Neuronal stem cell (in vitro differentiated cells): ENCODE results near the gene HPCAL4. TPM values are rescaled to one million over a fixed set of nuclear protein-coding genes. Genes with fewer than 3 reads are reported as not detected.

Experiments
- DNase-seq: peaks from one replicate; pipeline ENCODE4 v3.0.0-alpha.2; 2013; ENCODE audit warnings: low spot score
- H2AFZ ChIP-seq: one replicate; pipeline ENCODE4 v1.6.1; 2013; ENCODE audit warnings: mild to moderate bottlenecking, low read length, inconsistent platforms
- H2AK5ac ChIP-seq: 2 replicates; pipeline ENCODE4 v1.6.1; 2013; ENCODE audit warnings: low read depth, mild to moderate bottlenecking, inconsistent platforms, low read length, moderate library complexity, mixed read lengths
- H2BK120ac ChIP-seq: 2 replicates; pipeline ENCODE4 v1.6.1; 2013; ENCODE audit warnings: low read depth, mild to moderate bottlenecking, inconsistent platforms, low read length, moderate library complexity, mixed read lengths
- H2BK12ac ChIP-seq: one replicate; pipeline ENCODE4 v1.6.1; 2013; ENCODE audit warnings: low read length, inconsistent platforms
- H2BK15ac ChIP-seq: 2 replicates; pipeline ENCODE4 v1.6.1; 2013; ENCODE audit warnings: mild to moderate bottlenecking, low read length, inconsistent platforms, mixed read lengths
- H2BK5ac ChIP-seq: one replicate; pipeline ENCODE4 v1.6.1; 2013; ENCODE audit warnings: inconsistent platforms, mild to moderate bottlenecking, low read length, moderate library complexity
- H3K14ac ChIP-seq: one replicate; pipeline ENCODE4 v1.6.1; 2013; ENCODE audit warnings: low read length, inconsistent platforms
- H3K18ac ChIP-seq: 2 replicates; pipeline ENCODE4 v1.6.1; 2013; ENCODE audit warnings: low read length, inconsistent platforms
- H3K23ac ChIP-seq: 2 replicates; pipeline ENCODE4 v1.6.1; 2013; ENCODE audit warnings: low read depth, mild to moderate bottlenecking, mixed read lengths, low read length, inconsistent platforms; ENCODE audit not compliant: poor library complexity
- H3K27ac ChIP-seq: replicated peaks from 3 replicates; pipeline ENCODE4 v1.5.1; 2013; ENCODE audit warnings: low read length, inconsistent platforms
- H3K27me3 ChIP-seq, 3 experiments: 2 replicates each; pipeline ENCODE4 v1.6.1; 2013; ENCODE audit warnings: low read length in 3 of 3, mild to moderate bottlenecking in 2 of 3, inconsistent platforms in 1 of 3, low read depth in 1 of 3, mixed read lengths in 1 of 3, moderate library complexity in 1 of 3; ENCODE audit not compliant: control insufficient read depth in 3 of 3, insufficient read depth in 3 of 3
- H3K36me3 ChIP-seq, 2 donors: replicated peaks in 1 of 2; 2 replicates each; pipeline ENCODE4 v1.6.1; 2013; ENCODE audit warnings: low read length in 2 of 2; ENCODE audit not compliant: control insufficient read depth in 2 of 2, insufficient read depth in 2 of 2
- H3K4ac ChIP-seq: 2 replicates; pipeline ENCODE4 v1.6.1; 2013; ENCODE audit warnings: inconsistent platforms, mild to moderate bottlenecking, low read length, moderate library complexity
- H3K4me1 ChIP-seq, 2 donors: 1 replicate in 1 of 2; 2 replicates in 1 of 2; pipeline ENCODE4 v1.6.1; 2013; ENCODE audit warnings: low read length in 2 of 2, low read depth in 1 of 2; ENCODE audit not compliant: control insufficient read depth in 2 of 2, insufficient read depth in 1 of 2
- H3K4me2 ChIP-seq: one replicate; pipeline ENCODE4 v1.6.1; 2013; ENCODE audit warnings: mild to moderate bottlenecking, low read length, inconsistent platforms; ENCODE audit not compliant: insufficient read depth, poor library complexity, severe bottlenecking
- H3K4me3 ChIP-seq, 2 donors: 2 replicates each; pipeline ENCODE4 v1.5.1; 2013; ENCODE audit warnings: low read length in 2 of 2, mild to moderate bottlenecking in 2 of 2, inconsistent platforms in 1 of 2, moderate library complexity in 1 of 2
- H3K79me1 ChIP-seq: one replicate; pipeline ENCODE4 v1.6.1; 2013; ENCODE audit warnings: low read depth, mild to moderate bottlenecking, inconsistent platforms, low read length, moderate library complexity
- H3K9ac ChIP-seq: one replicate; pipeline ENCODE4 v1.6.1; 2013; ENCODE audit warnings: mild to moderate bottlenecking, low read depth, low read length, inconsistent platforms; ENCODE audit not compliant: poor library complexity
- H3K9me3 ChIP-seq, 2 donors: replicated peaks in 1 of 2; 2 replicates each; pipeline versions ENCODE3 to v1.6.1; 2013; ENCODE audit warnings: low read length in 2 of 2, mild to moderate bottlenecking in 2 of 2, inconsistent platforms in 1 of 2, low read depth in 1 of 2, mixed read lengths in 1 of 2, moderate library complexity in 1 of 2; ENCODE audit not compliant: control insufficient read depth in 2 of 2, insufficient read depth in 1 of 2
- H4K8ac ChIP-seq: one replicate; pipeline ENCODE4 v1.6.1; 2013; ENCODE audit warnings: low read depth, mild to moderate bottlenecking, inconsistent platforms, low read length, moderate library complexity
- H4K91ac ChIP-seq: one replicate; pipeline ENCODE4 v1.6.1; 2013; ENCODE audit warnings: low read length, low read depth, mild to moderate bottlenecking, inconsistent platforms; ENCODE audit not compliant: poor library complexity
- WGBS, 2 donors: extraction: QIAGEN DNeasy Blood & Tissue Kit; methylation state at CpG; one replicate each; pipeline ENCODE4 v1.1.7; 2013; ENCODE audit warnings: missing lambda C conversion rate in 2 of 2, mixed read lengths in 1 of 2; ENCODE audit not compliant: insufficient read length in 2 of 2, insufficient replicate concordance in 1 of 2; ENCODE audit errors: extremely low coverage in 2 of 2; 5-methylcytosine and 5-hydroxymethylcytosine counted together
- polyA plus RNA-seq, 2 experiments: library from polyadenylated mRNA; stranded (reverse); fragments of 200-250 nt; gene quantifications; one replicate each; pipeline ENCODE4 v1.2.3, GENCODE V29; 2013

Gene HPCAL4
- 0.18 TPM for polyA plus RNA-seq (2013, experiment 1 of 2)
- 0.11 TPM for polyA plus RNA-seq (2013, experiment 2 of 2)

- Histone ChIP-seq H2BK5ac (no peak within 1 kb of the TSS), H3K36me3 (no peaks in the 10 kb centered on the region), H3K4me3 (peak within 1 kb of the TSS; percentile 53 to 61), H2AK5ac (peak within 1 kb of the TSS; percentile 57), H3K79me1 (no peaks in the 10 kb centered on the region), H3K4ac (no peak within 1 kb of the TSS), H3K4me2 (peak within 1 kb of the TSS; percentile 76), H3K9ac (peak within 1 kb of the TSS; percentile 9), H2BK12ac (no peak within 1 kb of the TSS), H3K9me3 (peaks cover 0 to 3% of the 10 kb centered on the region in 2 donors), H2AFZ (peak within 1 kb of the TSS; percentile 96), H2BK15ac (peak within 1 kb of the TSS; percentile 65), H2BK120ac (no peak within 1 kb of the TSS), H3K4me1 (peaks cover 17 to 24% of the 10 kb centered on the region in 2 donors), H3K18ac (peak within 1 kb of the TSS; percentile 74), H4K8ac (no peak within 1 kb of the TSS), H3K14ac (peak within 1 kb of the TSS; percentile 85), H4K91ac (no peak within 1 kb of the TSS), H3K27me3 (peaks cover 9 to 81% (median 76%) of the 10 kb centered on the region in 3 experiments), H3K27ac (no peak within 1 kb of the TSS), H3K23ac (peak within 1 kb of the TSS; percentile 78)
- DNase-seq, result peak; percentile 93
- no CpG with 5 or more reads among the region's 47 CpGs for WGBS, 2 donors
Observed at GRCh38 chr1:39691383-39692151, at the start of gene HPCAL4. Gene HPCAL4 (minus strand): TSS chr1:39691433. CDS start chr1:39684603, 6,830 bp downstream.

GRCh38 chr1:39738622-39739366, 47.6 kb upstream of the HPCAL4 start, which contains the start of gene PPIE:
Gene PPIE (plus strand): TSS chr1:39738882. CDS start chr1:39738901, 19 bp downstream.
- Histone ChIP-seq H2AFZ (peak within 1 kb of the TSS; percentile 91), H3K79me1 (no peaks in the 10 kb centered on the region), H3K36me3 (peaks cover 12 to 38% of the 10 kb centered on the region in 2 donors), H2BK5ac (no peak within 1 kb of the TSS), H3K14ac (no peak within 1 kb of the TSS), H3K18ac (peak within 1 kb of the TSS; percentile 79), H3K27me3 (peaks cover 0 to 21% (median 4%) of the 10 kb centered on the region in 3 experiments), H4K91ac (no peak within 1 kb of the TSS), H3K23ac (peak within 1 kb of the TSS; percentile 83), H2BK120ac (no peak within 1 kb of the TSS), H2AK5ac (no peak within 1 kb of the TSS), H3K4ac (no peak within 1 kb of the TSS), H3K4me2 (peak within 1 kb of the TSS; percentile 77), H2BK12ac (no peak within 1 kb of the TSS), H3K9me3 (no peaks in the 10 kb centered on the region), H3K4me3 (peak within 1 kb of the TSS; percentile 77 to 89), H2BK15ac (no peak within 1 kb of the TSS), H3K4me1 (peaks cover 2 to 4% of the 10 kb centered on the region in 2 donors), H4K8ac (no peak within 1 kb of the TSS), H3K9ac (peak within 1 kb of the TSS; percentile 90), H3K27ac (no peak within 1 kb of the TSS)
- no CpG with 5 or more reads among the region's 52 CpGs for WGBS, 2 donors
- DNase-seq, result peak; percentile 65

- no peak overlapping the region for H2AK5ac ChIP-seq
- no peak overlapping the region for H2BK15ac ChIP-seq
- H3K23ac ChIP-seq, result no peak overlapping the region
- no peak overlapping the region for H2BK12ac ChIP-seq
- no peak overlapping the region for H4K91ac ChIP-seq
- no peak for DNase-seq
- H3K9ac ChIP-seq, result no peak overlapping the region
- no peak overlapping the region for H3K14ac ChIP-seq
- H3K4me1 ChIP-seq, result peaks cover 4 to 5% of the 10 kb centered on the region in 2 donors
- no peak overlapping the region for H2BK120ac ChIP-seq
- no CpG with 5 or more reads among the region's 9 CpGs for WGBS, 2 donors
- H3K9me3 ChIP-seq, result no peaks in the 10 kb centered on the region
- H3K4me2 ChIP-seq, result no peak overlapping the region
- no peaks in the 10 kb centered on the region for H3K79me1 ChIP-seq
- peak overlapping the region; percentile 12 for H2AFZ ChIP-seq
- H3K18ac ChIP-seq, result no peak overlapping the region
- H3K4me3 ChIP-seq, result no peak overlapping the region
- H3K36me3 ChIP-seq, result peaks cover 5 to 27% of the 10 kb centered on the region in 2 donors
- H3K4ac ChIP-seq, result no peak overlapping the region
- peaks cover 0 to 30% (median 12%) of the 10 kb centered on the region in 3 experiments for H3K27me3 ChIP-seq
- H2BK5ac ChIP-seq, result no peak overlapping the region
- no peak overlapping the region for H3K27ac ChIP-seq
- no peak overlapping the region for H4K8ac ChIP-seq
Observed at GRCh38 chr1:39737546-39738169, 46.4 kb upstream of the HPCAL4 start.
